Measurements from ENCODE around the gene USP31.

USP31 gene

GRCh38 chr16:23092072-23092800 is 57.0 kb downstream of the USP31 start:
- no peak for DNase-seq

GRCh38 chr16:23089111-23089510 is 60.1 kb downstream of the USP31 start:
- no peak for DNase-seq

- DNase-seq = no peak
Observed at GRCh38 chr16:23088018-23088417, 61.2 kb downstream of the USP31 start.

GRCh38 chr16:23085949-23086348 is 63.3 kb downstream of the USP31 start:
- no peak for DNase-seq

GRCh38 chr16:23082161-23082788 is 67.0 kb downstream of the USP31 start:
- no peak for DNase-seq

GRCh38 chr16:23081675-23082119 is 67.6 kb downstream of the USP31 start:
- no peak for DNase-seq

GRCh38 chr16:23080747-23081146 is 68.5 kb downstream of the USP31 start:
- DNase-seq = no peak

GRCh38 chr16:23080329-23080728 is 68.9 kb downstream of the USP31 start:
- no peak for DNase-seq

- DNase-seq = no peak
Observed at GRCh38 chr16:23079675-23080301, 69.5 kb downstream of the USP31 start.

- DNase-seq = no peak
Observed at GRCh38 chr16:23074423-23074822, 74.8 kb downstream of the USP31 start.

GRCh38 chr16:23072769-23073549 is 76.3 kb downstream of the USP31 start:
- no peak for DNase-seq

- no peak for DNase-seq
Observed at GRCh38 chr16:23072084-23072599, 77.1 kb downstream of the USP31 start.

GRCh38 chr16:23071196-23072083 is 77.8 kb downstream of the USP31 start:
- no peak for DNase-seq

- no peak for DNase-seq
Observed at GRCh38 chr16:23069844-23070243, 79.4 kb downstream of the USP31 start.

- DNase-seq = no peak
Observed at GRCh38 chr16:23068079-23068736, 81.0 kb downstream of the USP31 start.

- no peak for DNase-seq
Observed at GRCh38 chr16:23066676-23067075, 82.6 kb downstream of the USP31 start.

- DNase-seq = no peak
Observed at GRCh38 chr16:23064639-23065038, 84.6 kb downstream of the USP31 start.

- DNase-seq = no peak
Observed at GRCh38 chr16:23062524-23062923, 86.7 kb downstream of the USP31 start.

- no peak for DNase-seq
Observed at GRCh38 chr16:23061669-23062068, 87.6 kb downstream of the USP31 start.

GRCh38 chr16:23060458-23061320 is 88.6 kb downstream of the USP31 start:
- peak in 1 of 2 donors; percentile 20 for DNase-seq

Measured in bone marrow (tissue), 2 donors.